Measurements from ENCODE around the gene TFB1M. TPM values are rescaled to one million over a fixed set of nuclear protein-coding genes. Genes with fewer than 3 reads are reported as not detected.
"Not testable (repeated sequence)": the region's sequence is repeated elsewhere in the genome, so short reads cannot be mapped to it uniquely, and the experiment has no call there.

Gene TFB1M
- total RNA-seq (16.4 and 28.9 TPM in 2 replicates), polyA plus RNA-seq (16.3 and 18.0 TPM in 2 replicates), polyA minus RNA-seq (ENCODE audit: low replicate concordance) (1.1 and 14.7 TPM in 2 replicates)
- polyA plus RNA-seq (2012) = 13.0 and 14.7 TPM in 2 replicates

DNA sequence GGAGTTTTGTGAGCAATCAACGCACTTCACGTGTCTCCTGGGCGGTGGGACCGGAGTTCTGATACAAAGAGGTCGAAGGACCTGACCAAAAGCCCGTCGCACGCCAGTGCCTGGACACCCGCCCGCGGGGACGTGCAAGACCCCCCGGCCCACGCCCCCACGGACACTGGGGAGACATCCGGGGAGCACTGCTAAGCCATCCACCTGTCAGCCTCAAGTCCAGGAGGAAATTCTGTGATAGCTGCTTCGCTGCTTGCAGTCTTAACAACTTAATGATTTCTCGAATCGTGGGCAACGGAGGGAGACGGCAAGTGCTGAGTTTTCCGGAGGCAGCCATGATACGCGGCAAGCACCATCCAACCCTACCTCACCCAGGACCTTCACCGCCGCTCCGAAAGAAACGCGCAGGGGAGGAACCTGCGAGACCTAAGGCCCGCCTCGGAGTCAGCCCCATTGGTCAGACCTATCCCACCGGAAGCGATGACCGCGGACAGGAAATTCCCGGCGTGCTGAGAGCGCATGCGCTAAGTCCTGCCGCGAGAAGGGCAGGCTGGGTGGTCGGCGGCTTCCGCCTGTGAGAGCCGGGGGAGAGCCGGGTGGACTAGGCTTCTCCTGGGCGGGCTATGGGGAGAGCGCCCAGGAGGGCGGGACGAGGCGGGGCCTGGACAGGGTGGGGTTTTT, at the start of gene TFB1M:
Gene TFB1M, minus strand, starts transcription at position 393 of the 681 bp plus-strand sequence. Its CDS starts 56 bp downstream, at position 337.
- TF ChIP-seq, protein P1, sequence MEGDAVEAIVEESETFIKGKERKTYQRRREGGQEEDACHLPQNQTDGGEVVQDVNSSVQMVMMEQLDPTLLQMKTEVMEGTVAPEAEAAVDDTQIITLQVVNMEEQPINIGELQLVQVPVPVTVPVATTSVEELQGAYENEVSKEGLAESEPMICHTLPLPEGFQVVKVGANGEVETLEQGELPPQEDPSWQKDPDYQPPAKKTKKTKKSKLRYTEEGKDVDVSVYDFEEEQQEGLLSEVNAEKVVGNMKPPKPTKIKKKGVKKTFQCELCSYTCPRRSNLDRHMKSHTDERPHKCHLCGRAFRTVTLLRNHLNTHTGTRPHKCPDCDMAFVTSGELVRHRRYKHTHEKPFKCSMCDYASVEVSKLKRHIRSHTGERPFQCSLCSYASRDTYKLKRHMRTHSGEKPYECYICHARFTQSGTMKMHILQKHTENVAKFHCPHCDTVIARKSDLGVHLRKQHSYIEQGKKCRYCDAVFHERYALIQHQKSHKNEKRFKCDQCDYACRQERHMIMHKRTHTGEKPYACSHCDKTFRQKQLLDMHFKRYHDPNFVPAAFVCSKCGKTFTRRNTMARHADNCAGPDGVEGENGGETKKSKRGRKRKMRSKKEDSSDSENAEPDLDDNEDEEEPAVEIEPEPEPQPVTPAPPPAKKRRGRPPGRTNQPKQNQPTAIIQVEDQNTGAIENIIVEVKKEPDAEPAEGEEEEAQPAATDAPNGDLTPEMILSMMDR (conservative IDR thresholded peaks at IDR 0.05 in 1 of 2, IDR thresholded peaks at IDR 0.05 in 1 of 2; ENCODE audit: low read depth in 1 of 2, low read length in 2 of 2) = no peak
- no peaks in the 10 kb centered on the region for H4K20me1 ChIP-seq (ENCODE audit: control insufficient read depth, extremely low read depth, insufficient read depth, low read length)
- H3K4me1 ChIP-seq (ENCODE audit: control insufficient read depth, extremely low read depth, insufficient read depth, low read length) = peaks cover 6% of the 10 kb centered on the region
- peaks cover 12% of the 10 kb centered on the region for H3K79me2 ChIP-seq (ENCODE audit: control insufficient read depth, insufficient read depth, low read length)
- peak within 1 kb of the TSS; percentile 86 for H3K27ac ChIP-seq (ENCODE audit: insufficient read depth, low read length)
- H3K4me3 ChIP-seq (replicated peaks in 1 of 4; ENCODE audit: control extremely low read depth in 1 of 4, insufficient read depth in 1 of 4, low read depth in 3 of 4, low read length in 4 of 4) = peak within 1 kb of the TSS; percentile 91 to 96 (median 93)
- no peaks in the 10 kb centered on the region for H3K27me3 ChIP-seq (ENCODE audit: control insufficient read depth, insufficient read depth, low read length)
- H3K9ac ChIP-seq (ENCODE audit: insufficient read depth, low read length) = peak within 1 kb of the TSS; percentile 84
- peak; percentile 98 for DNase-seq (ENCODE audit: low read depth in 2 of 2)
- peaks cover 2% of the 10 kb centered on the region for H3K36me3 ChIP-seq (ENCODE audit: control insufficient read depth, insufficient read depth, low read length)
- H2AFZ ChIP-seq (ENCODE audit: low read length) = peak within 1 kb of the TSS; percentile 95
- H3K9me3 ChIP-seq (ENCODE audit: control insufficient read depth, insufficient read depth, low read depth, low read length) = no peaks in the 10 kb centered on the region
- H3K4me2 ChIP-seq (ENCODE audit: extremely low read depth, insufficient read depth, low read length) = peak within 1 kb of the TSS; percentile 94

DNA sequence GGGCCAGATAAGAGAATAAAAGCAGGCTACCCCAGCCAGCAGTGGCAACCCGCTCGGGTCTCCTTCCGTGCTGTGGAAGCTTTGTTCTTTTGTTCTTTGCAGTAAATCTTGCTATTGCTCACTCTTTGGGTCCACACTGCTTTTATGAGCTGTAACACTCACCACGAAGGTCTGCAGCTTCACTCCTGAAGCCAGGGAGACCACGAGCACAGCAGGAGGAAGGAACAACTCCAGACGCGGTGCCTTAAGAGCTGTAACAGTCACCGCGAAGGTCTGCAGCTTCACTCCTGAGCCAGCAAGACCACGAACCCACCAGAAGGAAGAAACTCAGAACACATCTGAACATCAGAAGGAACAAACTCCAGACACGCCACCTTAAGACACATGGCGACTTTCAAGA, 49.7 kb upstream of the TFB1M start:
- not testable (repeated sequence) for H3K27me3 ChIP-seq (ENCODE audit: control insufficient read depth, insufficient read depth, low read length); H3K79me2 ChIP-seq (ENCODE audit: control insufficient read depth, insufficient read depth, low read length); H3K4me1 ChIP-seq (ENCODE audit: control insufficient read depth, extremely low read depth, insufficient read depth, low read length); H3K9me3 ChIP-seq (ENCODE audit: control insufficient read depth, insufficient read depth, low read depth, low read length); H4K20me1 ChIP-seq (ENCODE audit: control insufficient read depth, extremely low read depth, insufficient read depth, low read length); DNase-seq (ENCODE audit: low read depth in 2 of 2); H3K9ac ChIP-seq (ENCODE audit: insufficient read depth, low read length); H3K27ac ChIP-seq (ENCODE audit: insufficient read depth, low read length); H3K4me3 ChIP-seq (replicated peaks in 1 of 4; ENCODE audit: control extremely low read depth in 1 of 4, insufficient read depth in 1 of 4, low read depth in 3 of 4, low read length in 4 of 4); H2AFZ ChIP-seq (ENCODE audit: low read length); H3K36me3 ChIP-seq (ENCODE audit: control insufficient read depth, insufficient read depth, low read length); H3K4me2 ChIP-seq (ENCODE audit: extremely low read depth, insufficient read depth, low read length)

DNA sequence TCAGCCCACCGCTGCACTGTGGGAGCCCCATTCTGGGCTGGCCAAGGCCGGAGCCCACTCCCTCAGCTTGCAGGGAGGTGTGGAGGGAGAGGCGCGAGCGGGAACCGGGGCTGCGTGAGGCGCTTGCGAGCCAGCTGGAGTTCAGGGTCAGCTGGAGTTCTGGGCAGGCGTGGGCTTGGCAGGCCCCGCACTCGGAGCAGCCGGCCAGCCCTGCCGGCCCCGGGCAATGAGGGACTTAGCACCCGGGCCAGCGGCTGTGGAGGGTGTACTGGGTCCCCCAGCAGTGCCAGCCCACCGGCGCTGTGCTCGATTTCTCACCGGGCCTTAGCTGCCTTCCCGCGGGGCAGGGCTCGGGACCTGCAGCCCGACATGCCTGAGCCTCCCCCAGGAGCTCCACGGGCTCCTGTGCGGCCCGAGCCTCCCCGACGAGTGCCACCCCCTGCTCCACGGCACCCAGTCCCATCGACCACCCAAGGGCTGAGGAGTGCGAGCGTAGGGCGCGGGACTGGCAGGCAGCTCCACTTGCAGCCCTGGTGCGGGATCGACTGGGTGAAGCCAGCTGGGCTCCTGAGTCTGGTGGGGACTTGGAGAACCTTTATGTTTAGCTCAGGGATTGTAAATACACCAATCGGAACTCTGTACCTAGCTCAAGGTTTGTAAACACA, 48.8 kb upstream of the TFB1M start:
- not testable (repeated sequence) for DNase-seq (ENCODE audit: low read depth in 2 of 2); H3K27me3 ChIP-seq (ENCODE audit: control insufficient read depth, insufficient read depth, low read length); H2AFZ ChIP-seq (ENCODE audit: low read length); H3K79me2 ChIP-seq (ENCODE audit: control insufficient read depth, insufficient read depth, low read length); H3K27ac ChIP-seq (ENCODE audit: insufficient read depth, low read length); H3K9ac ChIP-seq (ENCODE audit: insufficient read depth, low read length); H3K36me3 ChIP-seq (ENCODE audit: control insufficient read depth, insufficient read depth, low read length); H4K20me1 ChIP-seq (ENCODE audit: control insufficient read depth, extremely low read depth, insufficient read depth, low read length); H3K4me1 ChIP-seq (ENCODE audit: control insufficient read depth, extremely low read depth, insufficient read depth, low read length); H3K4me3 ChIP-seq (replicated peaks in 1 of 4; ENCODE audit: control extremely low read depth in 1 of 4, insufficient read depth in 1 of 4, low read depth in 3 of 4, low read length in 4 of 4); H3K9me3 ChIP-seq (ENCODE audit: control insufficient read depth, insufficient read depth, low read depth, low read length); H3K4me2 ChIP-seq (ENCODE audit: extremely low read depth, insufficient read depth, low read length)

DNA sequence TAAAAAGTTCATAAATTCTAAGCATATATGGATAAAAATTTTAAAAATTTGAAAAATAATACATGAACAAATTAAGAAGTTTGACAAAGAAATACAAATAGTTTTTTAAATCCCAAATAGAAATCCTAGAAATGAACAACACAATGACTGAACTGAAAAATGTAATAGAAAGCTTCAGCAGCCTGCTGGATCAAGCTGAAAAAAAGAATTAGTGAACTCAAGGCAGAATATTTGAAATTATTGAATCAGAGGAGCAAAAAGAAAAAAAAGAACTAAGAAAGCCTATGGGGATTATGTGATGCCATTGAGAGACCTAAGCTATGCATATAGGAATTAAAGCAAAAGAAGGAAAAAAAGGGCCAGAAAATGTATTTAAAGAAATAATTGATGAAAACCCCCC, 39.9 kb upstream of the TFB1M start:
- Histone ChIP-seq H4K20me1 (ENCODE audit: control insufficient read depth, extremely low read depth, insufficient read depth, low read length) (no peaks in the 10 kb centered on the region), H3K4me2 (ENCODE audit: extremely low read depth, insufficient read depth, low read length) (no peak overlapping the region), H3K4me3 (replicated peaks in 1 of 4; ENCODE audit: control extremely low read depth in 1 of 4, insufficient read depth in 1 of 4, low read depth in 3 of 4, low read length in 4 of 4) (no peak overlapping the region), H3K9ac (ENCODE audit: insufficient read depth, low read length) (no peak overlapping the region), H2AFZ (ENCODE audit: low read length) (no peak overlapping the region), H3K9me3 (ENCODE audit: control insufficient read depth, insufficient read depth, low read depth, low read length) (no peaks in the 10 kb centered on the region), H3K27me3 (ENCODE audit: control insufficient read depth, insufficient read depth, low read length) (no peaks in the 10 kb centered on the region), H3K36me3 (ENCODE audit: control insufficient read depth, insufficient read depth, low read length) (no peaks in the 10 kb centered on the region), H3K79me2 (ENCODE audit: control insufficient read depth, insufficient read depth, low read length) (no peaks in the 10 kb centered on the region), H3K4me1 (ENCODE audit: control insufficient read depth, extremely low read depth, insufficient read depth, low read length) (no peaks in the 10 kb centered on the region), H3K27ac (ENCODE audit: insufficient read depth, low read length) (no peak overlapping the region)
- TF ChIP-seq EZH2 (IDR thresholded peaks at IDR 0.05; ENCODE audit: low read length, missing control alignments) = no peak
- TF ChIP-seq, protein P1 (conservative IDR thresholded peaks at IDR 0.05 in 1 of 2, IDR thresholded peaks at IDR 0.05 in 1 of 2; ENCODE audit: low read depth in 1 of 2, low read length in 2 of 2) = no peak
- DNase-seq (ENCODE audit: low read depth in 2 of 2) = no peak
